ENCODE results near the gene TMEM92. TPM values are rescaled to one million over a fixed set of nuclear protein-coding genes. Genes with fewer than 3 reads are reported as not detected.
"Not testable (repeated sequence)": the region's sequence is repeated elsewhere in the genome, so short reads cannot be mapped to it uniquely, and the experiment has no call there.

The TMEM92 gene
- total RNA-seq, 1 experiment from 2014 or later: not detected

DNA sequence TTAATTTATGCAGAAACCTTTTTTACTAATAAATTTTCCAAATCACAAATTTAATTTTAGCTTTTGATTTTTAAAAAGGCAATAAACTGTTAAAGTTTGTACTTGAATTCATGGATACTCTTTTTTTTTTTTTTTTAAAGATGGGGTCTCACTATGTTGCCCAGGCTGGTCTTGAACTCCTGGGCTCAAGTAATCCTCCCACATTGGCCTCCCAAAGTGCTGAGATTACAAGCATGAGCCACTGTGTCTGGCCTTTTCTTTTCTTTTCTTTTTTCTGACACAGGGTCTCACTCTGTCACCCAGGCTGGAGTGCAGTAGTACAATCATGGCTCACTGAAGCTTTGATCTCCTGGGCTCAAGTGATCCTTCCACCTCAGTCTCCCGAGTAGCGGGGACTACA, 42.4 kb downstream of the TMEM92 start:
- not testable (repeated sequence) for H3K4me3 ChIP-seq (ENCODE audit: low read length); H3K9me3 ChIP-seq (ENCODE audit: low read length); H3K9me2 ChIP-seq (replicated peaks; ENCODE audit: insufficient read depth, low read length); H2AFZ ChIP-seq (ENCODE audit: low read length); H3K79me2 ChIP-seq (ENCODE audit: low read length); DNase-seq; H3K4me1 ChIP-seq (ENCODE audit: low read length); H4K20me1 ChIP-seq (ENCODE audit: insufficient read depth, low read depth, low read length); H3K36me3 ChIP-seq (ENCODE audit: insufficient read depth, low read length); H3K27me3 ChIP-seq (ENCODE audit: low read length); H3K27ac ChIP-seq (ENCODE audit: low read length); H3K4me2 ChIP-seq (ENCODE audit: low read depth, low read length, poor library complexity, severe bottlenecking); H3K9ac ChIP-seq (ENCODE audit: low read length)

- Histone ChIP-seq H3K79me2 (ENCODE audit: low read length) (no peaks in the 10 kb centered on the region), H2AFZ (ENCODE audit: low read length) (no peak overlapping the region), H3K4me3 (ENCODE audit: low read length) (no peak overlapping the region)
Measured at GRCh38 chr17:50317121-50317520, 42.9 kb downstream of the TMEM92 start.

DNA sequence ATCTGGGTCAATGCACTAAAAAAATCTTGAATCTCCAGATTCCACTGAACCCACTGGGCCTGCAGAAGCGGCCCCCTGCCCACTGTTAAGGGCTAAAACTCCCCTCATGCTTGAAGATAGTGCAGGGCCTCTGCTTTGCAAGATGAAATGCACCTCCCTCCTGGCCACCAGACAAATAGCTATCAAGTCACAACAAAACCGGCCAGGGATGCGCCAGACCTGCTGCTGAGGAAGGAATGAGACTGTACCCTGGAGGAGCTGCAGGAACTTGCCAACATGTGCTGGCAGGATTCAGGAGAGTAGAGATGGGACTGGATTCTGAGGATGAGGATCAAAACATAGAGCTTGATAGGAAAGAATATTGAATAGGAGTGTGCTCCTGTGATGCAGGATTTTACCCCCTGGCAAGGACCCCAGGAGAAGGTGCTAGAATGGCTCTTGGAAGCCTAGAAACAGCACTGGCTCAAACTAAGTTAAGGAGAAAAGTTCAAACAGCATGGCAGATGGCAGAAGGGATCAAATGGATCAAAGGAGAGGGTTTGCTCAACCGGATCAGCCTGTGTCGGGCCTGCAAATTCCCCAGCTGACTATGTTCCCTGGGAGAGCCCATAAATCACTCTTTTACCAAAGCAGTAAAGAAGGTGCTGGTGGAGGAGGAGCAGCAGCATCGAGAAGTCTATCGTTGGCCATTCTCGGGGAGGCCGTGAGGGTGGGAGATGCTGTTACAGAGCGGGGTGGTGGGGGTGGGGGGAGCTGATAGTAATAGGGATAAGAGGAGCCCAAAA, 44.4 kb downstream of the TMEM92 start:
- Histone ChIP-seq H3K4me3 (ENCODE audit: low read length) (no peak overlapping the region), H3K27ac (ENCODE audit: low read length) (no peak overlapping the region), H3K4me2 (ENCODE audit: low read depth, low read length, poor library complexity, severe bottlenecking) (no peak overlapping the region), H3K27me3 (ENCODE audit: low read length) (no peaks in the 10 kb centered on the region), H3K9me2 (replicated peaks; ENCODE audit: insufficient read depth, low read length) (no peaks in the 10 kb centered on the region), H3K36me3 (ENCODE audit: insufficient read depth, low read length) (no peaks in the 10 kb centered on the region), H2AFZ (ENCODE audit: low read length) (no peak overlapping the region), H3K4me1 (ENCODE audit: low read length) (no peaks in the 10 kb centered on the region), H3K9ac (ENCODE audit: low read length) (no peak overlapping the region), H3K79me2 (ENCODE audit: low read length) (no peaks in the 10 kb centered on the region), H4K20me1 (ENCODE audit: insufficient read depth, low read depth, low read length) (no peaks in the 10 kb centered on the region), H3K9me3 (ENCODE audit: low read length) (no peaks in the 10 kb centered on the region)
- no peak for DNase-seq

More at GRCh38 chr17:50317121-50317520, 42.9 kb downstream of the TMEM92 start:
- no peaks in the 10 kb centered on the region for H4K20me1 ChIP-seq (ENCODE audit: insufficient read depth, low read depth, low read length)
- no peaks in the 10 kb centered on the region for H3K9me2 ChIP-seq (replicated peaks; ENCODE audit: insufficient read depth, low read length)
- no peaks in the 10 kb centered on the region for H3K36me3 ChIP-seq (ENCODE audit: insufficient read depth, low read length)
- no peaks in the 10 kb centered on the region for H3K27me3 ChIP-seq (ENCODE audit: low read length)
- H3K4me1 ChIP-seq (ENCODE audit: low read length): no peaks in the 10 kb centered on the region
- no peak for DNase-seq
- H3K27ac ChIP-seq (ENCODE audit: low read length): no peak overlapping the region
- H3K9ac ChIP-seq (ENCODE audit: low read length): no peak overlapping the region
- no peak overlapping the region for H3K4me2 ChIP-seq (ENCODE audit: low read depth, low read length, poor library complexity, severe bottlenecking)
- H3K9me3 ChIP-seq (ENCODE audit: low read length): no peaks in the 10 kb centered on the region

GRCh38 chr17:50319306-50320004, 45.2 kb downstream of the TMEM92 start:
- Histone ChIP-seq H3K9me3 (ENCODE audit: low read length) (no peaks in the 10 kb centered on the region), H3K79me2 (ENCODE audit: low read length) (no peaks in the 10 kb centered on the region), H3K9me2 (replicated peaks; ENCODE audit: insufficient read depth, low read length) (no peaks in the 10 kb centered on the region), H3K4me3 (ENCODE audit: low read length) (no peak overlapping the region), H2AFZ (ENCODE audit: low read length) (no peak overlapping the region), H3K4me1 (ENCODE audit: low read length) (no peaks in the 10 kb centered on the region), H3K27me3 (ENCODE audit: low read length) (no peaks in the 10 kb centered on the region), H3K4me2 (ENCODE audit: low read depth, low read length, poor library complexity, severe bottlenecking) (no peak overlapping the region), H4K20me1 (ENCODE audit: insufficient read depth, low read depth, low read length) (no peaks in the 10 kb centered on the region), H3K27ac (ENCODE audit: low read length) (no peak overlapping the region), H3K36me3 (ENCODE audit: insufficient read depth, low read length) (no peaks in the 10 kb centered on the region), H3K9ac (ENCODE audit: low read length) (no peak overlapping the region)
- DNase-seq: no peak

DNA sequence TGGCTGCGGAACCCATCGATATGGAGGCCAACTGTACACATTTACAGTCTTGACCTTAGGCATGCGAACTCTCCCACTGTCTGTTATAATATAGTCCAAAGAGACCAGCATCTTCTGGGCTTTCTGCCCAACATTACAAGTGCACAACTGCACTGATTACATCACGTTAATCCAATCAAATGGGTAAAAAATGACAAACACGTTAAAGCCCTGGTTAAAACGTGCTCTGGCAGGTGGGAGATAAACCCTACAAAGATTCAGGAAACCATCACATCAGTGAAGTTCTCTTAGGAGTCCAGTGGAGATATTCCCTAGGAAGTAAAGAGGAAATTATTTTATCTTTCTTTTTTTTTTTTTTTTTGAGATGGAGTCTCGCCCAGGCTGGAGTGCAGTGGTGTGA, 48.0 kb downstream of the TMEM92 start:
- H3K9me2 ChIP-seq (replicated peaks; ENCODE audit: insufficient read depth, low read length): no peaks in the 10 kb centered on the region
- no peak overlapping the region for H2AFZ ChIP-seq (ENCODE audit: low read length)
- no peak overlapping the region for H3K4me2 ChIP-seq (ENCODE audit: low read depth, low read length, poor library complexity, severe bottlenecking)
- H3K27me3 ChIP-seq (ENCODE audit: low read length): no peaks in the 10 kb centered on the region
- DNase-seq: no peak
- H4K20me1 ChIP-seq (ENCODE audit: insufficient read depth, low read depth, low read length): no peaks in the 10 kb centered on the region
- H3K9me3 ChIP-seq (ENCODE audit: low read length): no peaks in the 10 kb centered on the region
- H3K36me3 ChIP-seq (ENCODE audit: insufficient read depth, low read length): no peaks in the 10 kb centered on the region
- no peaks in the 10 kb centered on the region for H3K4me1 ChIP-seq (ENCODE audit: low read length)
- no peak overlapping the region for H3K27ac ChIP-seq (ENCODE audit: low read length)
- H3K4me3 ChIP-seq (ENCODE audit: low read length): no peak overlapping the region
- H3K9ac ChIP-seq (ENCODE audit: low read length): no peak overlapping the region
- no peaks in the 10 kb centered on the region for H3K79me2 ChIP-seq (ENCODE audit: low read length)

DNA sequence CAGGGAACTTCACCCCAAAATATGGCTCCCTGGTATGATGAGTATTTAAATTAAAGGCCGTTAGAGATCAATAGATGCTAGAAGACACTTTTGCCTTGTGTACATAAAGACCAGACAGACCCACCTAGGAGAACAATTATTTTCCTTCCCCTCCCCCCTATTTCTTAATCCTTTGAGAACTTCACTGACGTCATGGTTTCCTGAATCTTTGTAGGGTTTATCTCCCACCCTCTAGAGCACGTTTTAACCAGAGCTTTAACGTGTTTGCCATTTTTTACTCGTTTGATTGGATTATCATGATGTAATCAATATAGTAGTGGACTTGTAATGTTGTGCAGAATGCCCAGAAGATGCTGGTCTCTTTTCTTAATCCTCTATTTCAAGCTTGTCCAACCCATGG, 48.8 kb downstream of the TMEM92 start:
- Histone ChIP-seq H4K20me1 (ENCODE audit: insufficient read depth, low read depth, low read length) (no peaks in the 10 kb centered on the region), H3K9me3 (ENCODE audit: low read length) (no peaks in the 10 kb centered on the region), H3K27me3 (ENCODE audit: low read length) (no peaks in the 10 kb centered on the region), H3K27ac (ENCODE audit: low read length) (no peak overlapping the region), H3K9me2 (replicated peaks; ENCODE audit: insufficient read depth, low read length) (no peaks in the 10 kb centered on the region), H3K9ac (ENCODE audit: low read length) (no peak overlapping the region), H2AFZ (ENCODE audit: low read length) (no peak overlapping the region), H3K4me2 (ENCODE audit: low read depth, low read length, poor library complexity, severe bottlenecking) (no peak overlapping the region), H3K36me3 (ENCODE audit: insufficient read depth, low read length) (no peaks in the 10 kb centered on the region), H3K4me1 (ENCODE audit: low read length) (peaks cover 4% of the 10 kb centered on the region), H3K4me3 (ENCODE audit: low read length) (no peak overlapping the region), H3K79me2 (ENCODE audit: low read length) (no peaks in the 10 kb centered on the region)
- DNase-seq: no peak

- Histone ChIP-seq H3K9me2 (replicated peaks; ENCODE audit: insufficient read depth, low read length) (no peaks in the 10 kb centered on the region), H3K4me3 (ENCODE audit: low read length) (no peak overlapping the region), H4K20me1 (ENCODE audit: insufficient read depth, low read depth, low read length) (no peaks in the 10 kb centered on the region), H3K4me1 (ENCODE audit: low read length) (peaks cover 8% of the 10 kb centered on the region), H3K9ac (ENCODE audit: low read length) (no peak overlapping the region), H3K27me3 (ENCODE audit: low read length) (no peaks in the 10 kb centered on the region), H2AFZ (ENCODE audit: low read length) (no peak overlapping the region), H3K36me3 (ENCODE audit: insufficient read depth, low read length) (no peaks in the 10 kb centered on the region), H3K4me2 (ENCODE audit: low read depth, low read length, poor library complexity, severe bottlenecking) (no peak overlapping the region), H3K79me2 (ENCODE audit: low read length) (no peaks in the 10 kb centered on the region), H3K27ac (ENCODE audit: low read length) (no peak overlapping the region), H3K9me3 (ENCODE audit: low read length) (no peaks in the 10 kb centered on the region)
- DNase-seq: no peak
Measured at GRCh38 chr17:50325906-50326305, 51.6 kb downstream of the TMEM92 start.

DNA sequence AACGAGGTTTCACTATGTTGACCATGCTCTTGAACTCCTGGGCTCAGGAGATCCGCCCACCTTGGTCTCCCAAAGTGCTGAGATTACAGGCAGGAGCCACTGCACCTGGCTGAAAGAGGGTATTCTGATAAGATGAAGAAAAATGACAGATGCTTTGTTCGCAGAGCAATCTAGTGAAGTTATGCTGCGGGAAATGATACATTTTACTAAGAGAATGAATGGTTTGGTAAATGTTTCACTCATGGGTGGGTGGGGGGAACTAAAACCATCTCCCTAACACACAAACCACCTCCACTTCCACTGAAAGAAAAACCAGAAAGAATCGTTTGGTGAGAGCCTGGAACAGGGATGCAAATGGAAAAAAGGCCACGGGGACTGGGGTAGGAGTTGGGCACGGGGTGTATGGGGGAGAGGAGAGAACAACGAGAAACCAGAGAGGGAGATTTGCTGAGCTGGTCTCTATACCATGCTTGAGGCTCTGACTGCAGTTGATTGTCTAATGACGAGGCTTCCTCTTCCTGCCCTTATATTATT, 52.6 kb downstream of the TMEM92 start:
- no peak overlapping the region for H3K9ac ChIP-seq (ENCODE audit: low read length)
- H3K9me3 ChIP-seq (ENCODE audit: low read length): no peaks in the 10 kb centered on the region
- no peaks in the 10 kb centered on the region for H4K20me1 ChIP-seq (ENCODE audit: insufficient read depth, low read depth, low read length)
- no peaks in the 10 kb centered on the region for H3K79me2 ChIP-seq (ENCODE audit: low read length)
- H3K4me3 ChIP-seq (ENCODE audit: low read length): no peak overlapping the region
- no peak overlapping the region for H3K4me2 ChIP-seq (ENCODE audit: low read depth, low read length, poor library complexity, severe bottlenecking)
- no peaks in the 10 kb centered on the region for H3K36me3 ChIP-seq (ENCODE audit: insufficient read depth, low read length)
- no peak overlapping the region for H2AFZ ChIP-seq (ENCODE audit: low read length)
- H3K27ac ChIP-seq (ENCODE audit: low read length): no peak overlapping the region
- peaks cover 8% of the 10 kb centered on the region for H3K4me1 ChIP-seq (ENCODE audit: low read length)
- H3K9me2 ChIP-seq (replicated peaks; ENCODE audit: insufficient read depth, low read length): no peaks in the 10 kb centered on the region
- H3K27me3 ChIP-seq (ENCODE audit: low read length): no peaks in the 10 kb centered on the region
- DNase-seq: no peak

All from Karpas-422 (cell line).